ENCODE data around the gene LCNL1.
A peak's percentile ranks its signal among the peaks of the same experiment; 100 is the strongest.

LCNL1 gene

DNA sequence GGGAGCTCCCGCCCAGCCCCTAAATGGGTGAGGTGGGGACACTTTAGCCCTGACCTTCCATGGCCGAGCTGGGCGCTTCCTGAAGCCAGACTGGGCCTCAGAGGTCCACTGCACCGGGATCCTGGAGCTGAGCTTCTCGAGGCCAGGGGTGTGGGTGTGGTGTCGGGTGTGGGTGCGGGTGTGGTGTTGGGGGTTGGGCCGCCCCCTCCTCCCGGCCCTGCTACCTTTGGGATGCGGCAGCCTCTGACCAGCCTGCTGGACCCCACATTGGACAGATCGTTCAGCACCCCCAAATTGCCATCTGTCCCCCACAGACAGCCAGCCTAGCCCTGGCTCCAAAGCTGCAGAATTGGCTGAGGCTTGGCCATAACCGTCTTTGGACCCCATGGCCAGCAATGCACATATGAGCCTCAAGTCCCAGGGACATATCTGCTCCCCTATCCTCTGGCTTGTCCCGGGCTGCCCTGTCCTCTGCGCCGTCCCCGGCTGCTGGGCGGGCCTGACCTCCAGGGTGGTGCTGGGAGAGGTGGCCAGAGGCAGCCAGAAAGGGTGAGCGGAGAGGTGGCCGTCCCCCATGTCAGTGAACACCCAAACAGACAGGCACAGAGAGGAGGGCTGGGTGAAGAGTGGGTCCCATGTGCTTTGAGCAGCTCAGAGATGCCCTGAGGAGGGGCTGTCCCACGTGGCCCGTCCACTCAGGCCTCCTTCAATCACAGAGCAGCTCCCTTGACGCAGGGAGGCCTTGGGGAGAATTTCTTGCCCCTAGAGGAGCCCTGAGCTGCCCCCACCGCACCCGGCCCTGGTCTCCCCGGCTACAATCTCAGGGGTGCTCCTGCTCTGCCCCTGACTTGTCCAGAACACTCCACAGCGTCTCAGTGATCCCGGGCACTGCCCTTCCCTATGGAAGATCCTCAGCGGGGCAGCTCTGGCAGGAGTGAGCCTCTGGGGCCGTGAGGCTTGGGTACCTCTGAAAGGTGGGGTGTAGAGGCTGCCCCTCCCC lies 8.9 kb upstream of the LCNL1 start:
- Histone ChIP-seq H3K27me3 (ENCODE audit: insufficient read depth, low read depth, severe bottlenecking) (no peaks in the 10 kb centered on the region), H3K36me3 (no peaks in the 10 kb centered on the region), H3K9me3 (ENCODE audit: severe bottlenecking) (no peaks in the 10 kb centered on the region), H3K4me3 (ENCODE audit: low read depth, low read length) (no peak overlapping the region), H3K27ac (no peak overlapping the region)
- TF ChIP-seq, protein P1, sequence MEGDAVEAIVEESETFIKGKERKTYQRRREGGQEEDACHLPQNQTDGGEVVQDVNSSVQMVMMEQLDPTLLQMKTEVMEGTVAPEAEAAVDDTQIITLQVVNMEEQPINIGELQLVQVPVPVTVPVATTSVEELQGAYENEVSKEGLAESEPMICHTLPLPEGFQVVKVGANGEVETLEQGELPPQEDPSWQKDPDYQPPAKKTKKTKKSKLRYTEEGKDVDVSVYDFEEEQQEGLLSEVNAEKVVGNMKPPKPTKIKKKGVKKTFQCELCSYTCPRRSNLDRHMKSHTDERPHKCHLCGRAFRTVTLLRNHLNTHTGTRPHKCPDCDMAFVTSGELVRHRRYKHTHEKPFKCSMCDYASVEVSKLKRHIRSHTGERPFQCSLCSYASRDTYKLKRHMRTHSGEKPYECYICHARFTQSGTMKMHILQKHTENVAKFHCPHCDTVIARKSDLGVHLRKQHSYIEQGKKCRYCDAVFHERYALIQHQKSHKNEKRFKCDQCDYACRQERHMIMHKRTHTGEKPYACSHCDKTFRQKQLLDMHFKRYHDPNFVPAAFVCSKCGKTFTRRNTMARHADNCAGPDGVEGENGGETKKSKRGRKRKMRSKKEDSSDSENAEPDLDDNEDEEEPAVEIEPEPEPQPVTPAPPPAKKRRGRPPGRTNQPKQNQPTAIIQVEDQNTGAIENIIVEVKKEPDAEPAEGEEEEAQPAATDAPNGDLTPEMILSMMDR (IDR thresholded peaks at IDR 0.05; ENCODE audit: low read depth, low read length) = no peak
- no peak for DNase-seq

DNA sequence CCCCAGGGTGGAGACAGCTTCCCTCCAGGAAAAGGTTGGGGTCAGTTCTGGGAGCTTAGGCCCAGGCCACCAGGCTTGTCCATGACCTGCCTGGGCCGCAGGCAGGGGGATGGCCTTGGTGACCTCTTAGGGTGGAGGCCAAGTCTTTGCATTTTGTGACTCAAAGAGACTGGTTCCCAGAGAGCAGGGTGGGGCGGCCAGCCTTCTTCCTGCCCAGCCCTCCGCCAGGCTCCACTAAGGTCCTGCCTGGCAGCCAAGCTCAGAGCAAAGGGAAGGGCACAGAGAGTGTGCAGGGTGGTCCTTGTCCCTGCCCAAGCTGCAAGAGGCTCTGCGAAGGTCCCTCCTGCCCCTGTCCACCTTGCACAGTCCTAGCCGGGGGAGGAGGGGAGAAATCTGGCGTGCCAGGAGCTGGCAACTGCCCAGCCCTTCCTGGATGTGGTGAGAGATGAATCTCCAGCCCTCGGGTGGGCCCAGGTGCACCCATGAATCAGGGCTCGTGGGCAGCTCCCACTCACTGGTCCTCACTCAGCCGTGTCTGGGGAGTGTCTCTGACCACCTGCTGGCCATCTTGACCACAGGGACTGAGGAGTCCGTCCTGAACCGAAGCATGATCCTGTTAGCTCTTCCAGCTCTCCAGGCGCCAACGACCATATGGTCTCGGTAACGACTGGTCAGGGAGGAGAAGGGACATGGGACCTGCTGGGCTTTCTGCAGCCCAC lies 7.8 kb upstream of the LCNL1 start:
- TF ChIP-seq, protein P1 (IDR thresholded peaks at IDR 0.05; ENCODE audit: low read depth, low read length) = no peak
- Histone ChIP-seq H3K4me3 (ENCODE audit: low read depth, low read length) (no peak overlapping the region), H3K9me3 (ENCODE audit: severe bottlenecking) (no peaks in the 10 kb centered on the region), H3K27me3 (ENCODE audit: insufficient read depth, low read depth, severe bottlenecking) (no peaks in the 10 kb centered on the region), H3K27ac (peak overlapping the region; percentile 16; the same call in 1 of the 2 replicates), H3K36me3 (no peaks in the 10 kb centered on the region)
- DNase-seq = no peak

- TF ChIP-seq, protein P1 (IDR thresholded peaks at IDR 0.05; ENCODE audit: low read depth, low read length) = peak; percentile 60
- H3K4me3 ChIP-seq (ENCODE audit: low read depth, low read length) = no peak overlapping the region
- no peaks in the 10 kb centered on the region for H3K9me3 ChIP-seq (ENCODE audit: severe bottlenecking)
- H3K27ac ChIP-seq = no peak overlapping the region
- DNase-seq = peak; percentile 49
- H3K36me3 ChIP-seq = no peaks in the 10 kb centered on the region
- H3K27me3 ChIP-seq (ENCODE audit: insufficient read depth, low read depth, severe bottlenecking) = no peaks in the 10 kb centered on the region
Measured at GRCh38 chr9:136975644-136976043, 7.1 kb upstream of the LCNL1 start.

DNA sequence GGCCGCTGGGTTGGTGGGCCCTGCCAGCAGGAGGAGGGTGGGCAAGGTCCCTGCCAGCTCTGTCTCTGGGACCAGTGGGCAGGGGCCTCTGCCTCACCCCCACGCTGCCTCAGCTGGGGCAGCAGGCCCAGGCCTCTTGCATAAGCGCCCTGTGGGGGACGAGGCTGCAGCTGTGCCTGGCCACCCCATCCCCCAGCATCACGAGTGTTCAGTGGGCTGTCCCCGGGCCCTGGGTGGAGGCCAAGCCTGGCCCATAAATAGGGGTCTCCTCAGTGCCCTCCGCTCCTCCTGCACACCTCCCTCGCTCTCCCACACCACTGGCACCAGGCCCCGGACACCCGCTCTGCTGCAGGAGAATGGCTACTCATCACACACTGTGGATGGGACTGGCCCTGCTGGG lies 5.6 kb upstream of the LCNL1 start, which contains the start of gene PTGDS:
Gene PTGDS (plus strand): TSS at position 282 of the 400 bp plus-strand sequence. CDS start 75 bp downstream, at position 357.
- H3K4me3 ChIP-seq (ENCODE audit: low read depth, low read length) = no peak within 1 kb of the TSS
- no peak within 1 kb of the TSS for H3K27ac ChIP-seq
- no peak for DNase-seq
- no peaks in the 10 kb centered on the region for H3K36me3 ChIP-seq
- TF ChIP-seq, protein P1 (IDR thresholded peaks at IDR 0.05; ENCODE audit: low read depth, low read length) = no peak
- no peaks in the 10 kb centered on the region for H3K27me3 ChIP-seq (ENCODE audit: insufficient read depth, low read depth, severe bottlenecking)
- H3K9me3 ChIP-seq (ENCODE audit: severe bottlenecking) = no peaks in the 10 kb centered on the region

DNA sequence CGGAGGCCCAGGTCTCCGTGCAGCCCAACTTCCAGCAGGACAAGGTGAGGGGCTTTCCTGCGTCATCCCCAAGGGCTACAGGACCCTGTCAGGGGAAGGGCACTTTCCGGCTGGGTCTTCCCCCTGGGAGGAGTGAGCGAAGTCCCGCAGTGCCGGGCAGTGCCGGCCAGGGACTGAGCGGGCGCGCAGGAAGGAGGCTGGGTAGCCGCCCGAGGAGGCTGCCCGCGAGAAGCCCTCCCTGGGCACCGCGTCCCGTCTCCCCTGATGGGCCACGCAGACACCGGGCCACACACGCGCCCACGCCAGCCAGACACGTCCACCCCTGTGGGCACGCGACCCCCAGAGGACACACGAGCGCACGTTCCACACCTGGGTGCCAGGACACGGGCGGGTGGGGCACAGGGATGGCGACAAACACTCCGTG lies 5.1 kb upstream of the LCNL1 start:
- H3K27me3 ChIP-seq (ENCODE audit: insufficient read depth, low read depth, severe bottlenecking) = no peaks in the 10 kb centered on the region
- DNase-seq = no peak
- H3K36me3 ChIP-seq = no peaks in the 10 kb centered on the region
- H3K9me3 ChIP-seq (ENCODE audit: severe bottlenecking) = no peaks in the 10 kb centered on the region
- H3K4me3 ChIP-seq (ENCODE audit: low read depth, low read length) = no peak overlapping the region
- H3K27ac ChIP-seq = no peak overlapping the region
- TF ChIP-seq, protein P1 (IDR thresholded peaks at IDR 0.05; ENCODE audit: low read depth, low read length) = no peak

All from WERI-Rb-1 (cell line).